Measurements from ENCODE around the gene FAM221B.

The FAM221B gene
- total RNA-seq = 0 reads per million in 3 experiments

GRCh38 chr9:35828716-35829083, at the start of gene FAM221B:
Gene FAM221B (minus strand): TSS chr9:35828732. CDS start chr9:35826161, 2,571 bp downstream.
- DNase-seq = no peak

GRCh38 chr9:35872505-35872904, 44.0 kb upstream of the FAM221B start:
- no peak for DNase-seq

- DNase-seq = no peak
Measured at GRCh38 chr9:35871545-35871944, 43.0 kb upstream of the FAM221B start.

GRCh38 chr9:35870351-35870923, 41.9 kb upstream of the FAM221B start, which contains the start of gene OR13J1:
Gene OR13J1 (minus strand): TSS chr9:35870401. CDS start chr9:35870401, 0 bp downstream.
- no peak for DNase-seq

GRCh38 chr9:35869621-35870216, 41.2 kb upstream of the FAM221B start:
- no peak for DNase-seq

GRCh38 chr9:35868933-35869332, 40.4 kb upstream of the FAM221B start:
- DNase-seq = no peak

- DNase-seq = no peak
Measured at GRCh38 chr9:35867538-35867937, 39.0 kb upstream of the FAM221B start.

GRCh38 chr9:35864695-35865255, 36.2 kb upstream of the FAM221B start:
- DNase-seq = no peak

- DNase-seq = no peak
Measured at GRCh38 chr9:35863583-35863982, 35.1 kb upstream of the FAM221B start.

GRCh38 chr9:35862328-35862727, 33.8 kb upstream of the FAM221B start:
- no peak for DNase-seq

- no peak for DNase-seq
Measured at GRCh38 chr9:35861161-35861897, 32.8 kb upstream of the FAM221B start.

GRCh38 chr9:35859990-35860339, 31.4 kb upstream of the FAM221B start:
- DNase-seq = no peak

- no peak for DNase-seq
Measured at GRCh38 chr9:35859310-35859989, 30.9 kb upstream of the FAM221B start.

- no peak for DNase-seq
Measured at GRCh38 chr9:35858458-35858857, 29.9 kb upstream of the FAM221B start.

- DNase-seq = no peak
Measured at GRCh38 chr9:35856882-35857281, 28.4 kb upstream of the FAM221B start.

- DNase-seq = no peak
Measured at GRCh38 chr9:35856206-35856605, 27.7 kb upstream of the FAM221B start.

GRCh38 chr9:35854091-35854762, 25.7 kb upstream of the FAM221B start:
- no peak for DNase-seq

- no peak for DNase-seq
Measured at GRCh38 chr9:35852876-35853865, 24.6 kb upstream of the FAM221B start.

- no peak for DNase-seq
Measured at GRCh38 chr9:35852267-35852815, 23.8 kb upstream of the FAM221B start.

GRCh38 chr9:35847792-35848572, 19.4 kb upstream of the FAM221B start:
- DNase-seq = no peak

All from central memory CD4-positive, alpha-beta T cell (primary cell).